Measurements from ENCODE around the gene ARSI.

Gene ARSI

DNA sequence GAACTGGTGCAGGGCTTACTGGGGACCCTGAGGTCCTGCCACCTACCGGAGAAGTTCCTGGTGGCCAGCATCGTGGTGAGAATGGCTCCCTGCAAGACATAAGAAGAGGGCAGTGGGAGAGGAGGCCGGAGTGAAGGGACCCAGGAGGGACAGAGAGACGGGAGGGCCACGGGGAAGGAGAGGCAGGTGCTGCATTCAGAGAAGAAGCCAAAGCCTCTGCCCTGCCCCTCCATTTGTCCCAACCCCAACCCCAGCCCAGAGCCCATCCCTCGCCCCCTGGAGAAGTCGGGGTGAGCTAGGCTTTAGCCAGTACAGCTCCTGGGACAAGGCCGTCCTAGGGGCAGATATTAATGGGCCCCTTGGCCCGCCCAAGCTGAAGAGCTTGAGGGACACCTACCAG lies 55.0 kb downstream of the ARSI start:
- TF ChIP-seq FOXK2 (IDR thresholded peaks at IDR 0.05) = no peak
- TF ChIP-seq ZNF384 (IDR thresholded peaks at IDR 0.05) = no peak
- no peak for TF ChIP-seq FOXA1 (IDR thresholded peaks at IDR 0.05)
- no peak for TF ChIP-seq SP1 (IDR thresholded peaks at IDR 0.05)
- no peak for TF ChIP-seq HDGF (IDR thresholded peaks at IDR 0.05; ENCODE audit: borderline replicate concordance)
- no peak for TF ChIP-seq BHLHE40 (IDR thresholded peaks at IDR 0.05; ENCODE audit: borderline replicate concordance)
- TF ChIP-seq LEF1 (IDR thresholded peaks at IDR 0.05; ENCODE audit: borderline replicate concordance) = no peak
- no peak for TF ChIP-seq TARDBP (IDR thresholded peaks at IDR 0.05)
- TF ChIP-seq ARNT (IDR thresholded peaks at IDR 0.05) = no peak
- TF ChIP-seq CTBP1 (IDR thresholded peaks at IDR 0.05; ENCODE audit: borderline replicate concordance) = no peak
- TF ChIP-seq ELF4 (IDR thresholded peaks at IDR 0.05) = no peak
- TF ChIP-seq FOXM1 (IDR thresholded peaks at IDR 0.05; ENCODE audit: borderline replicate concordance) = no peak
- TF ChIP-seq PKNOX1 (IDR thresholded peaks at IDR 0.05) = no peak
- no peak for TF ChIP-seq L3MBTL2 (conservative IDR thresholded peaks at IDR 0.05)
- TF ChIP-seq NFRKB (IDR thresholded peaks at IDR 0.05) = no peak
- no peak for TF ChIP-seq SUZ12 (IDR thresholded peaks at IDR 0.05)
- CTCF ChIA-PET = interaction anchor here (0.6 to 1.2 kb wide), 2 partner anchors 13 to 29 kb away, joined by 3 read pairs; no protein-coding TSS in a partner anchor
- POLR2A ChIA-PET = no interaction called here
- no peak for DNase-seq (ENCODE audit: extremely low spot score)

- ChIA-PET CTCF (interaction anchor here (0.6 to 1.2 kb wide), 3 partner anchors 9 to 29 kb away, joined by 3 read pairs; no protein-coding TSS in a partner anchor), POLR2A (no interaction called here)
- TF ChIP-seq L3MBTL2 (conservative IDR thresholded peaks at IDR 0.05) (no peak), BHLHE40 (IDR thresholded peaks at IDR 0.05; ENCODE audit: borderline replicate concordance) (no peak), PKNOX1 (IDR thresholded peaks at IDR 0.05) (no peak), SUZ12 (IDR thresholded peaks at IDR 0.05) (no peak), ZNF384 (IDR thresholded peaks at IDR 0.05) (no peak), TARDBP (IDR thresholded peaks at IDR 0.05) (no peak), SP1 (IDR thresholded peaks at IDR 0.05) (no peak)
- no peak for DNase-seq (ENCODE audit: extremely low spot score)
These were observed 55.9 kb downstream of the ARSI start for GRCh38 chr5:150246835-150247234.

GRCh38 chr5:150246429-150246828 lies 56.3 kb downstream of the ARSI start:
- POLR2A ChIA-PET = no interaction called here
- DNase-seq (ENCODE audit: extremely low spot score) = no peak
- CTCF ChIA-PET = interaction anchor here (0.6 to 0.7 kb wide), 2 partner anchors 10 to 104 kb away, joined by 3 read pairs; no protein-coding TSS in a partner anchor
- TF ChIP-seq ELF4 (IDR thresholded peaks at IDR 0.05) = no peak
- no peak for TF ChIP-seq FOXK2 (IDR thresholded peaks at IDR 0.05)
- no peak for TF ChIP-seq PKNOX1 (IDR thresholded peaks at IDR 0.05)
